ENCODE measurements around the gene NUS1.
"Not testable (repeated sequence)": the region's sequence is repeated elsewhere in the genome, so short reads cannot be mapped to it uniquely, and the experiment has no call there.

The NUS1 gene

GRCh38 chr6:117718895-117719294 is 43.6 kb downstream of the NUS1 start:
- DNase-seq (ENCODE audit: low spot score): no peak

GRCh38 chr6:117721520-117721919 is 46.3 kb downstream of the NUS1 start:
- DNase-seq (ENCODE audit: low spot score): not testable (repeated sequence)

GRCh38 chr6:117728626-117729025 is 53.4 kb downstream of the NUS1 start:
- DNase-seq (ENCODE audit: low spot score): no peak

GRCh38 chr6:117729613-117730012 is 54.3 kb downstream of the NUS1 start:
- no peak for DNase-seq (ENCODE audit: low spot score)

- no peak for DNase-seq (ENCODE audit: low spot score)
Observed at GRCh38 chr6:117733341-117733740, 58.1 kb downstream of the NUS1 start.

- no peak for DNase-seq (ENCODE audit: low spot score)
Observed at GRCh38 chr6:117739869-117740268, 64.6 kb downstream of the NUS1 start.

GRCh38 chr6:117740605-117741004 is 65.3 kb downstream of the NUS1 start:
- no peak for DNase-seq (ENCODE audit: low spot score)

- not testable (repeated sequence) for DNase-seq (ENCODE audit: low spot score)
Observed at GRCh38 chr6:117750675-117751074, 75.4 kb downstream of the NUS1 start.

Measured in pons (tissue), 1 donor.